Activated CD4-positive, alpha-beta T cell treated with anti-CD3 and anti-CD28 coated beads for 36 hours (primary cell): Measurements from ENCODE around the gene FRY. TPM values are rescaled to one million over a fixed set of nuclear protein-coding genes. Genes with fewer than 3 reads are reported as not detected.
"Not testable (repeated sequence)": the region's sequence is repeated elsewhere in the genome, so short reads cannot be mapped to it uniquely, and the experiment has no call there.

Source experiments
- ATAC-seq: fragments of 200-7000 bp; cut with Tn5 transposase; one replicate; pipeline ENCODE4 v1.10.0; 2021; ENCODE audit warnings: mild to moderate bottlenecking, moderate library complexity
- CTCF ChIA-PET: fragments of 350-600 bp; sonication (Branson Sonifier 250); formaldehyde crosslinking; loops from one replicate; lab custom pipeline; 2021; ENCODE audit warnings: antibody characterized with exemption; lab: Charles Lee
- POLR2A ChIA-PET: fragments of 350-600 bp; sonication (Branson Sonifier 250); formaldehyde crosslinking; loops from one replicate; lab custom pipeline; 2021; ENCODE audit warnings: antibody characterized with exemption, inconsistent platforms; lab: Charles Lee
- DNase-seq: peaks from one replicate; pipeline ENCODE4 v3.0.0-alpha.2; 2020
- H3K27ac Mint-ChIP-seq: one replicate; pipeline ENCODE4 v1.8.0; 2021; ENCODE audit warnings: mixed read lengths
- H3K27me3 Mint-ChIP-seq: one replicate; pipeline ENCODE4 v1.8.0; 2021; ENCODE audit warnings: mixed read lengths
- H3K36me3 Mint-ChIP-seq: one replicate; pipeline ENCODE4 v1.8.0; 2021; ENCODE audit warnings: low read depth, mixed read lengths
- H3K4me1 Mint-ChIP-seq: one replicate; pipeline ENCODE4 v1.8.0; 2021; ENCODE audit warnings: mixed read lengths
- H3K4me3 Mint-ChIP-seq: one replicate; pipeline ENCODE4 v1.8.0; 2021; ENCODE audit warnings: mild to moderate bottlenecking, moderate library complexity, mixed read lengths
- H3K9me3 Mint-ChIP-seq: one replicate; pipeline ENCODE4 v1.8.0; 2021; ENCODE audit warnings: low read depth, mixed read lengths
- intact Hi-C, 2 experiments: fragments of 100-400 bp; cut with DNase I in 1 of 2; cut with micrococcal nuclease in 1 of 2; formaldehyde crosslinking; loops; one replicate each; pipeline versions ENCODE4 v1.14.2 to v1.15.1; 2022 to 2024; cut with DNase I, micrococcal nuclease
- total RNA-seq, 2 experiments: library from RNA; stranded (reverse); gene quantifications; one replicate each; pipeline ENCODE4 v1.2.3, GENCODE V29; 2021

FRY gene
- total RNA-seq = 1 to 10 TPM; 1.9 to 3.5 TPM

DNA sequence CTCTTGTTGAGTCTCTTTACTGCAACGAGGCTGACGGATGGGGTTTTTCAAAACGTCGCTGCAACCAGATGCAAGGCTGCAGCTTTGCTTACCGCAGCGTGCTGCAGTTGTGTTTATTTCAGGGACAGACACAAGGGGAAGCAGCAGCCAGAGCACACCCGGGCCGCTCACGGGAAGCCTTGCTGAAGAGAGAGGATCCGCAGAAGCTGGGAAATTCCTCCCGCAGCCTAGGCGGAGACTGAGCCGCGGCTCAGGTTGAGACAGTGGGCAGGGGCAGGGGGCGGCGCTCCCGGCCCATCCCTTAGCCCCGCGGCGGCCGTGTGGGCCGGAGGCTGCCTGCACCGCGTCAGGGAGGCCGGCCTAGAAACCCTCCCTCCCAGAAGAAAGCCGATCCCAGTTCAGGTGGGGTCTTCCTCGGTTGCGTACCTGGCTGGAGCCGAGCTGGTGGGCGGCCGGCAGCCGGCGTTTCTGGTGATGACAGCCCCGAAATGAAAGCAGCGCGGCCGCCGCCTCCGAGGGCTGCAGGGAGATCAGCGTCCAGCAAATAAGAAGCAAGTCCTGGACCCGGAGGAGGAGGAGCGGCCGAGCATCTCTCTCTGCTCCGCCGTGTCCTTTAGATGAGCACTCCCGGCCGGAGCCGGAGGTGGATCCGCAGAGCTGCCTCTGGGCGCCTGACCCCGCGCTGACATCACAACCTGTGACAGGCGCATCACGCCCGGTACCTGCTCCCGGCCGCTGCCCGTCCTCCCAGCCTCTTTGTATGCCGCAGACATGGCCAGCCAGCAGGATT lies at the start of gene FRY:
Gene FRY, plus strand, starts transcription at position 750 of the 790 bp plus-strand sequence. Its CDS starts 22 bp downstream, at position 772.
- intact Hi-C loops = loop anchor here in 1 of 2 experiments (1.0 to 10.0 kb wide), 3 partner anchors 284 to 504 kb away; partner anchors contain the start of genes BRCA2, N4BP2L1, N4BP2L2 and ZAR1L
- no peaks in the 10 kb centered on the region for H3K27me3 Mint-ChIP-seq
- POLR2A ChIA-PET = interaction anchor here (0.6 to 0.7 kb wide), 2 partner anchors 43 to 570 kb away, joined by 3 to 4 read pairs; no protein-coding TSS in a partner anchor
- CTCF ChIA-PET = interaction anchor here (0.9 to 1.0 kb wide), 3 partner anchors 12 to 275 kb away, joined by 3 read pairs; no protein-coding TSS in a partner anchor
- ATAC-seq = peak; percentile 83
- no peaks in the 10 kb centered on the region for H3K36me3 Mint-ChIP-seq
- H3K4me1 Mint-ChIP-seq = peaks cover 29% of the 10 kb centered on the region
- peak; percentile 74 for DNase-seq
- no peaks in the 10 kb centered on the region for H3K9me3 Mint-ChIP-seq
- peak within 1 kb of the TSS; percentile 62 for H3K27ac Mint-ChIP-seq
- H3K4me3 Mint-ChIP-seq = peak within 1 kb of the TSS; percentile 84

DNA sequence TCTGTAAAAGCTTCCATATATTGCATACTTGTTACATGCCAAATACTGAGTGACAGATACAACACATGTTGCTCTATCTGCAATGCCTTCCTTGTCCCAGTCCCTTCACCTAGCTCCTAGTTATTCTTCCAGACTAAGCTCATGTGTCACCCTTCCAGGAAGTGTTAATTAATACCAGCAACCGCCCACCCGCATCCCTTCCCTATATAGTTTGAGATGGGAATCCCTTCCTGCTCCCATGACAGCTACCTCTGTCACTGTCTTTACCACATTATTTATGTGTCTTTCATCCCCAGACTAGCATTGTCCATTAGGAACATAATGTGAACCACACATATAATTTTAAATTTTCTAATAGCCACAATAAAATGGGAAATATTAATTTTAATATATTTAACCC lies 49.5 kb upstream of the FRY start:
- Mint-ChIP-seq H3K27ac (no peak overlapping the region), H3K36me3 (no peaks in the 10 kb centered on the region), H3K27me3 (peaks cover 2% of the 10 kb centered on the region), H3K4me1 (no peaks in the 10 kb centered on the region), H3K9me3 (no peaks in the 10 kb centered on the region), H3K4me3 (no peak overlapping the region)
- intact Hi-C loops = no loop called here
- ChIA-PET POLR2A (no interaction called here), CTCF (no interaction called here)
- ATAC-seq (no peak), DNase-seq (no peak)

DNA sequence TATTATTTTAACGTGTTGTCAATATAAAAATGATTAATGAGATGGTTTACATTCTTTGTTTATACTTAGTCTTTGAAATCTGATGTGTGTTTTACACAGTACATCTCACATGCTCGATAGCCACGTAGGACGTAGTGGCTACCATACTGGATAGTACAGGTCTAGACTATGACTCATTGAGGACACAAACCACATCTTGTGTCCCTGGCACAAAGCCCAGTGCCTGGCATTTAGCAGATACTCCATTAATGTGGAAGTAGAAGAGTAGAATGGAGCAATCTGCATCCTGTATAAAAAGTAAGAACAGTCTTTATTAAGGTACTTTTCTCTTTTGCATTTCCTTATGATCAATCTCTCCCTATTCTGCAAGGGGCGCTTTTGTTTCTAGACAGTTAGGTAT lies 49.0 kb upstream of the FRY start:
- ATAC-seq (no peak), DNase-seq (no peak)
- intact Hi-C loops = no loop called here
- Mint-ChIP-seq H3K27ac (no peak overlapping the region), H3K27me3 (peaks cover 2% of the 10 kb centered on the region), H3K4me3 (no peak overlapping the region), H3K4me1 (no peaks in the 10 kb centered on the region), H3K9me3 (no peaks in the 10 kb centered on the region), H3K36me3 (no peaks in the 10 kb centered on the region)
- ChIA-PET POLR2A (no interaction called here), CTCF (no interaction called here)

DNA sequence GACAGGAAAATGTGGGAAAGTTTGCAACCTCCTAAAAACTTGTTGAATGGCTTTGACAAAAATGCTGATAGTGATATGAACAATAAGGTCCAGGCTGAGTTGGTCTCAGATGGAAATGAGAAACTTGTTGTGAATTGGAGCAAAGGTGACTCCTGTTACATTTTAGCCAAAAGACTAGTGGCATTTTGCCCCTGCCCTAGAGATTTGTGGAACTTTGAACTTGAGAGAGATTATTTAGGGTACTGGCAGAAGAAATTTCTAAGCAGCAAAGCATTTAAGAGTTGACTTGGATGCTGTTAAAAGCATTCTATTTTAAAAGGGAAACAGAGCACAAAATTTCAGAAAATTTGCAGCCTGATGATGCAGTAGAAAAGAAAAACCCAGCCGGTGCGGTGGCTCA lies 47.9 kb upstream of the FRY start:
- H3K9me3 Mint-ChIP-seq, H3K36me3 Mint-ChIP-seq, H3K27ac Mint-ChIP-seq, H3K4me1 Mint-ChIP-seq, H3K27me3 Mint-ChIP-seq, CTCF ChIA-PET, intact Hi-C loops, POLR2A ChIA-PET, DNase-seq, H3K4me3 Mint-ChIP-seq, ATAC-seq: not testable (repeated sequence)

DNA sequence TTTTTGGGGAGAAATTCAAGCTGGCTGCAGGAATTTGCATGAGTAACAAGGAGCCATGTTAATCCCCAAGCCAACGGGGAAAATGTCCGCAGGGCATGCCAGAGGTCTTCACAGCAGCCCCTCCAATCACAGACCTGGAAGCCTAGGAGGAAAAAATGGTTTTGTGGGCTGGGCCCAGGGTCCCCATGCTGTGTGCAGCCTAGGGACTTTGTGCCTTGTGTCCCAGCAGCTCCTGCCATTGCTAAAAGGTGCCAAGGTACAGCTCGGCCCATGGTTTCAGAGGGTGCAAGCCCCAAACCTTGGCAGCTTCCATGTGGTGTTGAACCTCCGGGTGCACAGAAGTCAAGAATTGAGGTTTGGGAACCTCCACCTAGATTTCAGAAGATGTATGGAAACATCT lies 47.2 kb upstream of the FRY start:
- H3K27ac Mint-ChIP-seq, ATAC-seq, POLR2A ChIA-PET, intact Hi-C loops, H3K4me3 Mint-ChIP-seq, H3K9me3 Mint-ChIP-seq, H3K36me3 Mint-ChIP-seq, H3K27me3 Mint-ChIP-seq, DNase-seq, CTCF ChIA-PET, H3K4me1 Mint-ChIP-seq: not testable (repeated sequence)

DNA sequence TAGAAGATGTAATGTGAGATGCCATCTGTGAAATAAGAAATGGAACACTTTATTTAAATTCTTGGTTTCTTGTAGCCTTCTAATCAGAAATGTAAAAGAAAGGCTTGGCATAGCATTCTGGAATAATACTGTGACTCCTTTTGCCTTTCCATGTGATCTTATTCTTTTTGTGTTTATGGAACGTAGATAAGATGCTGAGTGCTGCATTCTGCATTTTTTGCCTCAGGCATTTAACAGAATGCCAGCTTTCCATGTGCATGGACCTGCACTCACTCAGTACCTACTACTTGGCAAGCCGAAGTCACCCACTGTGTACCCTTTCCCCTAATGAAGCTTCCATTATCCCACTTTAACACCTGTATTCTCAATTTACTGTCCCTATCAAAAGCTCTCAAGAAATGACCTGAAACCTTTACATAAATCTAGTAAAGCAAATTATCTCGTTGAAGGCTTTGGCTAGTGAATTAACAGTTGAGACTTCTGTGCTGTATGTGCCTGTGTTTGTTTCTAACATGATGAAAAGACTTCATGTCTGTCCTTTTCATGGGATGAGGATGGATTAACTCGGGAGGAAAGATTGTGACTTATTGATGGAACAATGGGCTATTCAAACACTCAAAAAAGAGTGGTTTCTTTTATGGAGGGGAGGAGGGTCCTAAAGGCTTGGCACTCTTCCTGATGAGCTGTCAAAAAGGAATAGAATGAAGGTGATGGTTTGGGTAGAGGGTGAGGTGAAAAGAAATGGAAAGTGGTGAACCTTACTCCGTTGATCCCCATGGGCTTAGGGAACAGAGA lies 44.7 kb upstream of the FRY start:
- peaks cover 2% of the 10 kb centered on the region for H3K27me3 Mint-ChIP-seq
- H3K9me3 Mint-ChIP-seq = no peaks in the 10 kb centered on the region
- CTCF ChIA-PET = interaction anchor here (0.6 to 1.1 kb wide), 3 partner anchors 15 to 424 kb away, joined by 3 read pairs; no protein-coding TSS in a partner anchor
- H3K27ac Mint-ChIP-seq = no peak overlapping the region
- intact Hi-C loops = no loop called here
- no peaks in the 10 kb centered on the region for H3K4me1 Mint-ChIP-seq
- no peak for DNase-seq
- H3K4me3 Mint-ChIP-seq = no peak overlapping the region
- POLR2A ChIA-PET = no interaction called here
- no peak for ATAC-seq
- no peaks in the 10 kb centered on the region for H3K36me3 Mint-ChIP-seq

DNA sequence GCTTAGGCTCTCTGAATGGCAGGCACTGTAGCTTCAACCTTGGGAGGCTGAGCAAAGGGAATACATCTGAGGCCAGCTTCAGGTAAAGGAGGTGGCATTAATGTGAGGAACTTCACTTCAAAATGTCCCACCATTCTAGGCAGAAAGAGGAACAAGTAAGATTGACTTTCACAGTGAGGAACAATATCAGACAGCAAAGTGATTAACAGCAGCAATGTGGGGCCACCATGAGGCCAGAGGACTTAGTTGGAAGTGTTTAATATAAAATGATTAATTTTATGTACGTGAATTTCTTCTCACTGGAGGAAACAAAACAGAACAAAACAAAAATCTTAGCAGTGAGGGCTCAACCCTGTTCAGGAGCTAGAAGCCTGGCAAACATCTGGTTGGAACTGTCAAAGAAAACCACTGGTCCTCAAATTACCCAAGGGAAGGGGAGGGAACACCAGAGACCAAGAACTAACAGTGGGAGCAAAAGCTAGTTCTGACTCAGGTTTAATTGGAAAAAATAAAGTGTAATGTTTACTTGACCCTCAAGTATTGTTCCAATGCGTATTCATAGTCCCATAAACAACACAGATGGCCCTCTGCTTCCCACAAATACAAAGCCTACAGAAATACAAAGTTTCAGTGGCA lies 43.9 kb upstream of the FRY start:
- ChIA-PET POLR2A (no interaction called here), CTCF (interaction anchor here (1.1 to 1.9 kb wide), 2 partner anchors 78 to 424 kb away, joined by 3 to 8 read pairs; no protein-coding TSS in a partner anchor)
- Mint-ChIP-seq H3K27ac (no peak overlapping the region), H3K27me3 (peaks cover 2% of the 10 kb centered on the region), H3K9me3 (no peaks in the 10 kb centered on the region), H3K36me3 (no peaks in the 10 kb centered on the region), H3K4me1 (no peaks in the 10 kb centered on the region), H3K4me3 (no peak overlapping the region)
- DNase-seq (no peak), ATAC-seq (no peak)
- intact Hi-C loops = no loop called here

DNA sequence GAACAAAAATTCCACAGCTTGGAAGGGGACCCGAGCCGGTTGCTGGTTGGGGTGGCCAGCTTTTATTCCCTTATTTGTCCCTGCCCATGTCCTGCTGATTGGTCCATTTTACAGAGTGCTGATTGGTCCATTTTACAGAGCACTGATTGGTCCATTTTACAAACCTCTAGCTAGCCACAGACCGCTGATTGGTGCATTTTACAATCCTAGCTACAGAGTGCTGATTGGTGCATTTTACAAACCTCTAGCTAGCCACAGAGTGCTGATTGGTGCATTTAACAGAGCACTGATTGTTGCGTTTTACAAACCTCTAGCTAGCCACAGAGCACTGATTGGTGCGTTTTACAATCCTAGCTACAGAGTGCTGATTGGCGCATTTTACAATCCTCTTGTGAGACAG lies 37.2 kb upstream of the FRY start:
- DNase-seq, ATAC-seq, H3K9me3 Mint-ChIP-seq, H3K4me3 Mint-ChIP-seq, H3K36me3 Mint-ChIP-seq, POLR2A ChIA-PET, H3K4me1 Mint-ChIP-seq, intact Hi-C loops, H3K27me3 Mint-ChIP-seq, H3K27ac Mint-ChIP-seq: not testable (repeated sequence)
- CTCF ChIA-PET = interaction anchor here (0.9 to 1.0 kb wide), 2 partner anchors 9 to 84 kb away, joined by 3 to 4 read pairs; no protein-coding TSS in a partner anchor

DNA sequence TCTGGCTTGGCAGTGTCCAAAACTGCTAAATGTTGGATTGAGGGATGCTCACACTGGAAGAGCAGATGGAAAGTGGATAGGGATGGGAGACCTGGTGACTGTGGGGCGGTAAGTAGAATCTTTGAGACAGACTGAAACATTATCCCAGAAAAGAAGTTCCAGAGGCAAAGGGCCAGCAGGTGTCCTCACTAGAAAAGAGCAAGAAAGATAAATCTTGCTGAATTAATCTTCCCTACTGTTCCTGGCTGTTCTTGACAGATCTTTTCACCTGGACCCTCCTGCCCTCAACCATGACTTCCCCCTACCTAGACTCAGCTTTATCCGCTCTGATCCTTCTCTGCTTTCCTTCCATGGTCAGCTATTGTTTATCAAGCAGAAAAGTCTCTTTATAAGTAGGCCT lies 35.0 kb upstream of the FRY start:
- CTCF ChIA-PET = interaction anchor here (0.5 kb wide), 1 partner anchor 272 kb away, joined by 5 read pairs; no protein-coding TSS in a partner anchor
- H3K36me3 Mint-ChIP-seq = no peaks in the 10 kb centered on the region
- H3K4me3 Mint-ChIP-seq = no peak overlapping the region
- intact Hi-C loops = no loop called here
- POLR2A ChIA-PET = interaction anchor here (0.6 kb wide), 1 partner anchor 258 kb away, joined by 11 read pairs; no protein-coding TSS in a partner anchor
- no peaks in the 10 kb centered on the region for H3K4me1 Mint-ChIP-seq
- no peak for ATAC-seq
- H3K27me3 Mint-ChIP-seq = no peaks in the 10 kb centered on the region
- no peak for DNase-seq
- peaks cover 2% of the 10 kb centered on the region for H3K9me3 Mint-ChIP-seq
- H3K27ac Mint-ChIP-seq = no peak overlapping the region

DNA sequence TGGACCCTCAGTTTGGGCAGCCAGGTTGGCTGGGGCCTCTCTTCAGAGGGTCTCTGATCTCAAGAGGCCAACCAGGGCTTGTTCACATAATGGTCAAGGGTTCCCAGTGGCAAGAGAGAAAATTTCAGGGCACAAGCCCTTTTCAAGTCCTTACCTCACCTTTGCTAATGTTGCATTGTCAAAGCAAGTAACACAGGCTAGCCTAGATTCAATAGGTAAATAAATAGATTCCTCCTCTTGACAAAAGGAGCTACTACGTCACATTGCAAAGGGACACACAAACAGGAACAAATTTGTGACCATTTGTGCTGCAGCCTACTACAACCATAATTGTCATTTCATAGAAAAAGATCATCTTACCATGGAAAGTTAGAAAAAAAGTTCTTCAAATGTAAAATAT lies 33.9 kb upstream of the FRY start:
- DNase-seq (no peak), ATAC-seq (no peak)
- Mint-ChIP-seq H3K4me3 (no peak overlapping the region), H3K27ac (no peak overlapping the region), H3K9me3 (peaks cover 2% of the 10 kb centered on the region), H3K27me3 (no peaks in the 10 kb centered on the region), H3K36me3 (no peaks in the 10 kb centered on the region), H3K4me1 (no peaks in the 10 kb centered on the region)
- ChIA-PET POLR2A (no interaction called here), CTCF (interaction anchor here (1.4 kb wide), 1 partner anchor 87 kb away, joined by 4 read pairs; no protein-coding TSS in a partner anchor)
- intact Hi-C loops = no loop called here

DNA sequence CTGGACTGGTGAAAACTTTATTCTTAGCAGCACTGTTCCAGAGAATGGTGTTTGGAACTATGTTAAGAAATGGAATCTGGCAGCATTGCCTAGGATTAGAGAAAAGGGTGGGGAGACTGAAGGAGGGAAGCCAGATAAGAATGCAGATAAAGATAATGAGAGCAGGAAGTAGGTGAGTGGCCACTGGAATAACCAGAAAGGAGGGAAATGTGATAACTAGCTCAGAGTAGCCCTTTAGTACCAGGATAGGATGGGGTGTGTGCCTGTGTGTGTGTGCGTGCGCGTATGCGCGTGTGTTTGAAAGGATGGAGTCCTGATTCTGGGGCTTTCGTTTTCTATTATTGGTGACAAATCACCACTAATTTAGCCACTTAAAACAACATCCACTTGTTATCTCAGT lies 33.4 kb upstream of the FRY start:
- POLR2A ChIA-PET = no interaction called here
- no peaks in the 10 kb centered on the region for H3K27me3 Mint-ChIP-seq

More for the DNA sequence above, 33.4 kb upstream of the FRY start:
- CTCF ChIA-PET = interaction anchor here (1.4 kb wide), 1 partner anchor 88 kb away, joined by 4 read pairs; no protein-coding TSS in a partner anchor
- Mint-ChIP-seq H3K4me3 (no peak overlapping the region), H3K4me1 (no peaks in the 10 kb centered on the region), H3K36me3 (no peaks in the 10 kb centered on the region), H3K9me3 (peaks cover 2% of the 10 kb centered on the region), H3K27ac (no peak overlapping the region)
- no peak for DNase-seq
- intact Hi-C loops = no loop called here
- ATAC-seq = no peak
